DOHH2 (cell line): ENCODE results near the gene CD151.

Experiments used
- EZH2phosphoT487 ChIP-seq: fragments of 200-600 bp; sonication (generic); IDR thresholded peaks from 2 replicates; pipeline ENCODE4 v1.6.1; 2017; ENCODE audit warnings: borderline replicate concordance, mild to moderate bottlenecking, antibody characterized with exemption, low read length, moderate library complexity, mixed read lengths
- TF ChIP-seq, protein P1 (sequence below): fragments of 200-600 bp; sonication (generic); IDR thresholded peaks from one replicate; pipeline ENCODE4 v1.5.1; 2014; ENCODE audit warnings: antibody characterized with exemption, mild to moderate bottlenecking, low read depth, low read length; ENCODE audit not compliant: poor library complexity, severe bottlenecking

DNA sequence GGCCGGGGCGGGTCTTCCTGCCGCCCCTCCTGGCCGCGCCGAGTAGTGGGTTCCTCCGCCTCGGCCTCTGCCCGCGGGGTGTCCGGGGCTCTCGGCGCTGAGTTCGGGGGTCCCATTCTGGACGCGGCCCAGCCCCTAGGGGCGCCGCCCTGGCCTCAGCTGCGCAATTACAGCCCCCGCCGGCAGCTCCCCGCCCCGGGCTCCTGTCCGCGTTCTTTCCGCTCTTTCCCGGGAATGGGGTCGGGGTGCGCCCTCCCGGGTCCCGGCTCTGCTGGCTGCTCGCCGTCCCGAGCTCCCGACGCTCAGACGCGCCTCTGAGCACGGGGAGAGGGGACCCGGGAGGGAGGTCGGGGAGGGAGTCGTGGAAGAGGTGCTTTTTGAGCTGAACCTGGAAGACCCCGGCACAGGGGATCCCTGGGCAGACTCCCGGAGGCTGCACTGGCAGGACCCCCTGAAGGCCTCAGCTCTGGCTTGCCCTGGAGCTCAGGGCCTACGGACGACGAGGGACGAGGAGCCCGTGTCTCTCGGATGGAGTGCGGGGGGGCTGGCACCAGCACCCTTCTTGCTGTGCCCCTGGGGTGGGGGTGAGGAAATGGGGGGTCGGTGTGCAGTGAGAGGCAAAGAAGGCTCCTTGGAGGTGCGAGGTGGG lies 10.5 kb downstream of the CD151 start:
- TF ChIP-seq, protein P1, sequence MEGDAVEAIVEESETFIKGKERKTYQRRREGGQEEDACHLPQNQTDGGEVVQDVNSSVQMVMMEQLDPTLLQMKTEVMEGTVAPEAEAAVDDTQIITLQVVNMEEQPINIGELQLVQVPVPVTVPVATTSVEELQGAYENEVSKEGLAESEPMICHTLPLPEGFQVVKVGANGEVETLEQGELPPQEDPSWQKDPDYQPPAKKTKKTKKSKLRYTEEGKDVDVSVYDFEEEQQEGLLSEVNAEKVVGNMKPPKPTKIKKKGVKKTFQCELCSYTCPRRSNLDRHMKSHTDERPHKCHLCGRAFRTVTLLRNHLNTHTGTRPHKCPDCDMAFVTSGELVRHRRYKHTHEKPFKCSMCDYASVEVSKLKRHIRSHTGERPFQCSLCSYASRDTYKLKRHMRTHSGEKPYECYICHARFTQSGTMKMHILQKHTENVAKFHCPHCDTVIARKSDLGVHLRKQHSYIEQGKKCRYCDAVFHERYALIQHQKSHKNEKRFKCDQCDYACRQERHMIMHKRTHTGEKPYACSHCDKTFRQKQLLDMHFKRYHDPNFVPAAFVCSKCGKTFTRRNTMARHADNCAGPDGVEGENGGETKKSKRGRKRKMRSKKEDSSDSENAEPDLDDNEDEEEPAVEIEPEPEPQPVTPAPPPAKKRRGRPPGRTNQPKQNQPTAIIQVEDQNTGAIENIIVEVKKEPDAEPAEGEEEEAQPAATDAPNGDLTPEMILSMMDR, result no peak
- no peak for TF ChIP-seq EZH2phosphoT487
